Activated naive CD4-positive, alpha-beta T cell treated with anti-CD3 and anti-CD28 coated beads, Interleukin-2, amount 50 U/mL, for 16 hours (primary cell): ENCODE measurements around the gene TEFM.
"Not testable (repeated sequence)": the region's sequence is repeated elsewhere in the genome, so short reads cannot be mapped to it uniquely, and the experiment has no call there.

ENCODE experiments used
- DNase-seq: peaks from one replicate; pipeline ENCODE4 v3.0.0-alpha.2; 2020

Gene TEFM

GRCh38 chr17:30920683-30921543, 14.9 kb upstream of the TEFM start:
- no peak for DNase-seq

- no peak for DNase-seq
These were observed 14.2 kb upstream of the TEFM start for GRCh38 chr17:30920282-30920681.

- no peak for DNase-seq
These were observed 11.0 kb upstream of the TEFM start for GRCh38 chr17:30917050-30917449.

DNA sequence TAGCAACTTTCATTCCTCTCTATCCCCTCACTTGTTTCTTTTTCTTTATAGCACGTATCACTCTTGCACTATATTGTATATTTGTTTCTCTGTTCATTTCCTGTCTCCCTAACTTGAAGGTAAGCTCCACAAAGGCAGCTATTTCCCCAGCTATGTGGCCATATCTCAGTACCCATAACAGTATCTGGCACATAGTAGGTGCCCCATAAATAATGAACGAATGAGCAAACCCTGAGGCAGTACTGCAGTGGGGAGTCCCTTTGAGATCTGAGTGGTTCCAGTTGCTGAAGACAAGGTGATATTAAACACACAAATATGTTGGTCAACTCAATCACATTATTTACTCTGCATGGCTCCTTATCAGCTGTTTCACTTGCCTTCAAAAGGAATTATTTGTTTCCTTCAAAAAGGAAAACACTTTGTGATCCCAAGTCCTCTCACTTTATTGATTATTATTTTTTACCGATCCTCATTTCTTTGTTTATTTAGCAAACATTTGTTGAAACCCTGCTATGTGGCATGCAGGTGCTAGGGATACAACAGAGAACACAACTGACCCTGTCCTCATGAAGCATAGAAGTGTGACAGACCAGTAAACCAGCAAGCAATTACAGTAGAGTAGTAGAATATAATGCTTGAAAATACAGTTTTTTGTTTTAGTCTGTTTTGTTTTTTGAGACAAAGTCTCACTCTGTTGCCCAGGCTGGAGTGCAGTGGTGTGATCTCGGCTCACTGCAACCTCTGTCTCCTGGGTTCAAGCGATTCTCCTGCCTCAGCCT, 10.0 kb upstream of the TEFM start:
- DNase-seq: no peak

GRCh38 chr17:30913955-30914354, 7.9 kb upstream of the TEFM start:
- DNase-seq: no peak

- DNase-seq: not testable (repeated sequence)
These were observed 4.1 kb upstream of the TEFM start for GRCh38 chr17:30910151-30910550.

GRCh38 chr17:30908717-30909420, 2.8 kb upstream of the TEFM start:
- DNase-seq: no peak

DNA sequence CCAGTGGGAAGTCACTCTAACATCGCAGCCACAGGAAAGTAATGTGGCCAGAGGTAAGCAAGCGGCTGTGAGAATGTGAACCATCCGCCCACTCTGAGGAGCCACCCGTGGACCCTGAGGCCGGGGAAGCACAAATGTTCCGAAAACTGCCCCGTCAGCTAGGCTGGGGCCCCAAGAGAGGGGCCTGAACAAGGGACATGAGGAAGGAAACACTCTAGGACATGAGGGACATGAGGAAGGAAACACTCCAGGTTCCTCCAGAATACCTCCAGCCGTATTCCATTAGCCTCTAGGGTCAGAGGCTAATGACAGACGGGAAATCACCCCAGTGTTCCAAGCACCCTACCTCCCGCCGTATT, 317 bp downstream of the TEFM start:
- DNase-seq: no peak

- no peak for DNase-seq
These were observed 8.7 kb downstream of the TEFM start for GRCh38 chr17:30897311-30897710.

- no peak for DNase-seq
These were observed 11.8 kb downstream of the TEFM start for GRCh38 chr17:30894236-30894635.

DNA sequence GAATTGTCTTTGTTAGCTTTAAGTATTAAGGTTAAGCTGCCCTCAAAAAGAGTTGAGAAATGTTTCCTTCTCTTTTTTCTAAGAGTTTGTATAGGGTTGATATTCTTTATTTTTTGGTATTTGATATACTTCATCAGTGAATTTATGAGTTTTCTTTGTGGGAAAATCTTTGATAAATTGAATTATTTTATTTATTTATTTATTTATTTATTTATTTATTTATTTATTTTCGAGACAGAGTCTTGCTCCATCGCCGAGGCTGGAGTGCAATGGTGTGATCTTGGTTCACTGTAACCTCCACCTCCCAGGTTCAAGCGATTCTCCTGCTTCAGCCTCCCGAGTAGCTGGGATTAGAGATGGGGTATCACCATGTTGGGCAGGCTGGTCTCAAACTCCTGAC, 19.9 kb downstream of the TEFM start:
- DNase-seq: no peak

DNA sequence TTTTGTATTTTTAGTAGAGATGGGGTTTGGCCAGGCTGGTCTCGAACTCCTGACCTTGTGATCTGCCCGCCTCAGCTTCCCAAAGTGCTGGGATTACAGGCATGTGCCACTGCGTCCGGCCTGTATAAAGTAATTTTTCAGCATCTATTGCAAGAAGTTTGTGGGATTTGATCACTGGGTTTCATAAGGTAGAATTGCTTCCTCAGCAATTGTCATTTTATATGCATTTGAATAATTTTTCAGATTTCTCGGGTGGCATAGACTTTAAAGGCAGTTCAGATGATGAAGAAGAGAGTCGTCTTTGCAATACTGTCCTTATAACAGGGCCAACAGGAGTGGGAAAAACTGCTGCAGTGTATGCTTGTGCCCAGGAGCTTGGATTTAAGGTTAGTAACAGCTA, 37.0 kb downstream of the TEFM start:
- DNase-seq: no peak

DNA sequence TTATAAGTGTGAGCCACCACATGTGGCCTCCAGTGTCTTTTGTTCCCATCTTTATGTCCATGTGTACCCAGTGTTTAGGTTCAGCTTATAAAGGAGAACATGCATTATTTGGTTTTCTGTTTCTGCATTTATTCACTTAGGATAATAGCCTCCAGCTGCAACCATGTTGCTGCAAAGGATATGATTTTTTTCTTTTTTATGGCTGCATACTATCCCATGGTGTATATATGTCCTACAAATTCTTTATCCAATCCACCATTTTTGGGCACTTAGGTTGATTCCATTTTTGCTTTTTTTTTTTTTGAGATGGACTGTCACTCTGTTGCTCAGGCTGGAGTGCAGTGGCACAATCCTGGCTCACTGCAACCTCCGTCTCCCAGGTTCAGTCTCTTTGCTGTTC, 41.4 kb downstream of the TEFM start:
- DNase-seq: no peak

DNA sequence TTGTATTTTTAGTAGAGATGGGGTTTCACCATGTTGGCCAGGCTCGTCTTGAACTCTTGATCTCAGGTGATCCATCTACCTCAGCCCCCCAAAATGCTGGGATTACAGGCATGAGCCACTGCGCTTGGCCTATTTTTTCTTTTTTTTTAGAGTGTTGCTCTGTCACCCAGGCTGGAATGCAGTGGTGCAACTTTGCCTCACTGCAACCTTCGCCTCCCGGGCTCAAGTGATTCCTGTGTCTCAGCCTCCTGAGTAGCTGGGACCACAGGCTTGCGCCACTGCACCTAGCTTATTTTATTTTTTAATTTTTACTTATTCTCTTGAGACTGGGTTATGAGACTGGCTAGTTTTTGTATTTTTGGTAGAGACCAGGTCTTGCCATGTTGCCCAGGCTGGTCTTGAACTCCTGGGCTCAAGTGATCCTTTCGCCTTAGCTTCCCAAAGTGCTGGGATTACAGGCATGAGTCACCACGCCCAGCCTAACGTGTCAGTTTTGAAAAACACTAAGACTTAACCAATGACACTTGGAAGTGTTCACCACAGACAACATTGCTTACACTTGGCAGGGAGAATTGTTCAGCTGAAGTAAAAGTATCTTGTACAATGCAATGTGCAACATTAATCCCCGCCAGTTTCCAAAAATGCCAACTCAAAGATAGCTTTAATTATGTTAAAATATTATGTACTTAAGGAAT, 47.3 kb downstream of the TEFM start:
- DNase-seq: no peak

DNA sequence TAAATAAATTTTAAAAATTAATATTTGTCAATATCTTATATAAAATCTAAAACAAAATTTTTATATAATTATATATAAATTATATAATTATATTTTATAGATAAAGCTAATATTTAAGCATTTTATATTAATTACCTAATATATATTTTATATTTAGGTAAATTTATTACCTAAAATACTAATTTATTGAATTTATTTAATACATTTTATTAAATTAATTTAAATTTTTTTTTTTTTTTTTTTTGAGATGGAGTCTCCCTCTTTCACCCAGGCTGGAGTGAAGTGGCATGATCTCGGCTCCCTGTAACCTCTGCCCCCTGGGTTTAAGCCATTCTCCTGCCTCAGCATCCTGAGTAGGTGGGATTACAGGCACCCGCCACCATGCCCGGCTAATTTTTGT, 51.9 kb downstream of the TEFM start:
- DNase-seq: no peak
